HG03457 (cell line): ENCODE data around the gene TIMM44.

Experiments used
- ATAC-seq: cut with Tn5 transposase; IDR thresholded peaks from one replicate; pipeline ENCODE4 v1.9.1; 2021; ENCODE audit warnings: moderate number of reproducible peaks; ENCODE audit not compliant: unreplicated experiment

TIMM44 gene

DNA sequence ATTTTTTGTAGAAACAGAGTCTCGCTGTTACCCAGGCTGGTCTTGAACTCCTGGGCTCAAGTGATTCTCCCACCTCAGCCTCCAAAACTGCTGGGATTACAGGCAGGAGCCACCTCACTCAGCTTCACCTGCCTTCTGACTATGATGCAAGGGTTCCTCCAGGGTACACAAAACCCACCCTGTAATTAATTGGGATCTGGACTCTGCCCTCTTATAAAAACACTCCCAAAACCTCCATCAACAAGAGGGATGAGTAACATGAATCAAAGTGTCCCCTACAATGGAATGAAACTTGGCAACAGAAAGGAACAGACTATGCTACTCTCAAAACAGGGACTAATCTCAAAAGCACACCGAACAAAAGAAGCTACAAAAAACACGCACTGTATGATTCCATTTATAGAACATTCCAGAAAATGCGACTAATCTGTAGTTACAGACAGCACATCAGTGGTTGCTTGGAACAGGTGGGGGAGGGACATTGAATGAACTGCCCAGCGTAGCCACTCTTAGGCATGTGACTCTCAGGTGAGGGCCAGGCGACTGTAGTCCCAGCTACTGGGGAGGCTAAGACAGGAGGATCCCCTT is 66.1 kb downstream of the TIMM44 start:
- ATAC-seq: no peak
